NCI-H2107 (cell line): ENCODE data around the gene TRPM4.
"Not testable (repeated sequence)": the region's sequence is repeated elsewhere in the genome, so short reads cannot be mapped to it uniquely, and the experiment has no call there.

Experiments used
- DNase-seq: peaks from one replicate; lab custom pipeline; 2025; lab: John Stamatoyannopoulos, UW

Gene TRPM4

GRCh38 chr19:49157445-49158224, at the start of gene TRPM4:
Gene TRPM4, plus strand, starts transcription at chr19:49157792. Its CDS starts 75 bp downstream, at chr19:49157867.
- DNase-seq = peak; percentile 33

GRCh38 chr19:49109051-49109450, 48.5 kb upstream of the TRPM4 start:
- no peak for DNase-seq

GRCh38 chr19:49109569-49110233, 47.9 kb upstream of the TRPM4 start:
- no peak for DNase-seq

- DNase-seq = no peak
Observed at GRCh38 chr19:49110567-49110966, 47.0 kb upstream of the TRPM4 start.

- DNase-seq = no peak
Observed at GRCh38 chr19:49111218-49111998, 46.2 kb upstream of the TRPM4 start.

GRCh38 chr19:49113762-49114629, 43.6 kb upstream of the TRPM4 start, which contains the start of gene LIN7B:
Gene LIN7B, plus strand, starts transcription at chr19:49114370. Its CDS starts 35 bp downstream, at chr19:49114405.
- DNase-seq = no peak

- no peak for DNase-seq
Observed at GRCh38 chr19:49114630-49115363, 42.8 kb upstream of the TRPM4 start.

GRCh38 chr19:49116544-49116943, 41.0 kb upstream of the TRPM4 start:
- no peak for DNase-seq

GRCh38 chr19:49117677-49118564, 39.7 kb upstream of the TRPM4 start:
- no peak for DNase-seq

- peak; percentile 90 for DNase-seq
Observed at GRCh38 chr19:49118565-49119410, 38.8 kb upstream of the TRPM4 start, which contains the start of gene C19orf73. Gene C19orf73, minus strand, starts transcription at chr19:49119143. Its CDS starts 121 bp downstream, at chr19:49119022.

GRCh38 chr19:49119411-49120324, 37.9 kb upstream of the TRPM4 start, which contains the start of gene PPFIA3:
Gene PPFIA3, plus strand, starts transcription at chr19:49119544. Its CDS starts 8,330 bp downstream, at chr19:49127874.
- no peak for DNase-seq

GRCh38 chr19:49120325-49120683, 37.3 kb upstream of the TRPM4 start:
- no peak for DNase-seq

GRCh38 chr19:49120868-49121267, 36.7 kb upstream of the TRPM4 start:
- DNase-seq = no peak

GRCh38 chr19:49121841-49122240, 35.8 kb upstream of the TRPM4 start:
- not testable (repeated sequence) for DNase-seq

- DNase-seq = not testable (repeated sequence)
Observed at GRCh38 chr19:49123285-49123684, 34.3 kb upstream of the TRPM4 start.

- no peak for DNase-seq
Observed at GRCh38 chr19:49125025-49125731, 32.4 kb upstream of the TRPM4 start.

- DNase-seq = no peak
Observed at GRCh38 chr19:49126575-49126974, 31.0 kb upstream of the TRPM4 start.
